ENCODE results near the gene C1QB. TPM values are rescaled to one million over a fixed set of nuclear protein-coding genes. Genes with fewer than 3 reads are reported as not detected.
"Not testable (repeated sequence)": the region's sequence is repeated elsewhere in the genome, so short reads cannot be mapped to it uniquely, and the experiment has no call there.

The C1QB gene
- total RNA-seq, 2 experiments from 2014 or later = not detected

GRCh38 chr1:22704440-22705067, 51.5 kb downstream of the C1QB start:
- peak; percentile 84 for DNase-seq
- Mint-ChIP-seq H3K27me3 (peaks cover 41% of the 10 kb centered on the region), H3K4me1 (peaks cover 9% of the 10 kb centered on the region), H3K4me3 (no peak overlapping the region), H3K9me3 (ENCODE audit: low read depth) (no peaks in the 10 kb centered on the region), H3K36me3 (no peaks in the 10 kb centered on the region), H3K27ac (no peak overlapping the region)
- ATAC-seq = peak; percentile 94
- CTCF ChIA-PET = interaction anchor here (0.6 to 3.1 kb wide), 27 partner anchors 9 to 607 kb away, joined by 3 to 19 read pairs (median 5); no protein-coding TSS in a partner anchor

- ATAC-seq = no peak
- CTCF ChIA-PET = interaction anchor here (1.2 to 3.1 kb wide), 7 partner anchors 14 to 258 kb away, joined by 5 to 19 read pairs (median 6); no protein-coding TSS in a partner anchor
- no peaks in the 10 kb centered on the region for H3K9me3 Mint-ChIP-seq (ENCODE audit: low read depth)
Measured at GRCh38 chr1:22705586-22705985, 52.5 kb downstream of the C1QB start.

GRCh38 chr1:22706100-22706499, 53.1 kb downstream of the C1QB start:
- H3K9me3 Mint-ChIP-seq (ENCODE audit: low read depth); H3K4me3 Mint-ChIP-seq; H3K36me3 Mint-ChIP-seq; DNase-seq; ATAC-seq; H3K27ac Mint-ChIP-seq: not testable (repeated sequence)
- Mint-ChIP-seq H3K4me1 (peaks cover 11% of the 10 kb centered on the region), H3K27me3 (peaks cover 41% of the 10 kb centered on the region)
- CTCF ChIA-PET = interaction anchor here (1.7 to 1.9 kb wide), 2 partner anchors 156 to 182 kb away, joined by 4 to 6 read pairs; no protein-coding TSS in a partner anchor

More at GRCh38 chr1:22705586-22705985, 52.5 kb downstream of the C1QB start:
- Mint-ChIP-seq H3K36me3 (no peaks in the 10 kb centered on the region), H3K4me3 (no peak overlapping the region), H3K27ac (no peak overlapping the region), H3K4me1 (peaks cover 11% of the 10 kb centered on the region), H3K27me3 (peaks cover 41% of the 10 kb centered on the region)
- no peak for DNase-seq

- CTCF ChIA-PET = interaction anchor here (1.0 kb wide), 1 partner anchor 109 kb away, joined by 3 read pairs; no protein-coding TSS in a partner anchor
- no peaks in the 10 kb centered on the region for H3K36me3 Mint-ChIP-seq
- DNase-seq (no peak), ATAC-seq (no peak)
- H3K27me3 Mint-ChIP-seq = peaks cover 61% of the 10 kb centered on the region
- no peak overlapping the region for H3K27ac Mint-ChIP-seq
- no peaks in the 10 kb centered on the region for H3K9me3 Mint-ChIP-seq (ENCODE audit: low read depth)
- H3K4me3 Mint-ChIP-seq = no peak overlapping the region
- peaks cover 26% of the 10 kb centered on the region for H3K4me1 Mint-ChIP-seq
Measured at GRCh38 chr1:22708777-22709176, 55.7 kb downstream of the C1QB start.

GRCh38 chr1:22709227-22709626, 56.2 kb downstream of the C1QB start:
- Mint-ChIP-seq H3K4me1 (peaks cover 26% of the 10 kb centered on the region), H3K4me3 (no peak overlapping the region), H3K9me3 (ENCODE audit: low read depth) (no peaks in the 10 kb centered on the region), H3K27me3 (peaks cover 64% of the 10 kb centered on the region), H3K27ac (no peak overlapping the region), H3K36me3 (no peaks in the 10 kb centered on the region)
- ATAC-seq (no peak), DNase-seq (no peak)
- CTCF ChIA-PET = no interaction called here

- ATAC-seq (peak; percentile 21), DNase-seq (no peak)
- no peaks in the 10 kb centered on the region for H3K9me3 Mint-ChIP-seq (ENCODE audit: low read depth)
- H3K4me3 Mint-ChIP-seq = no peak overlapping the region
- peaks cover 26% of the 10 kb centered on the region for H3K4me1 Mint-ChIP-seq
- CTCF ChIA-PET = no interaction called here
- no peaks in the 10 kb centered on the region for H3K36me3 Mint-ChIP-seq
- H3K27ac Mint-ChIP-seq = no peak overlapping the region
- peaks cover 68% of the 10 kb centered on the region for H3K27me3 Mint-ChIP-seq
Measured at GRCh38 chr1:22709891-22710700, 57.1 kb downstream of the C1QB start.

GRCh38 chr1:22710701-22711049, 57.6 kb downstream of the C1QB start, which contains the start of gene EPHB2:
Gene EPHB2, plus strand, starts transcription at chr1:22710839. Its CDS starts 144 bp downstream, at chr1:22710983.
- peak within 1 kb of the TSS; percentile 37 for H3K4me3 Mint-ChIP-seq
- H3K36me3 Mint-ChIP-seq = no peaks in the 10 kb centered on the region
- no peak for DNase-seq
- H3K9me3 Mint-ChIP-seq (ENCODE audit: low read depth) = no peaks in the 10 kb centered on the region
- H3K27me3 Mint-ChIP-seq = peaks cover 67% of the 10 kb centered on the region
- ATAC-seq = peak; percentile 67
- H3K4me1 Mint-ChIP-seq = peaks cover 26% of the 10 kb centered on the region
- CTCF ChIA-PET = no interaction called here
- no peak within 1 kb of the TSS for H3K27ac Mint-ChIP-seq

- CTCF ChIA-PET = interaction anchor here (1.6 kb wide), 1 partner anchor 8 kb away, joined by 4 read pairs; no protein-coding TSS in a partner anchor
- Mint-ChIP-seq H3K27me3 (peaks cover 63% of the 10 kb centered on the region), H3K4me1 (peaks cover 26% of the 10 kb centered on the region), H3K27ac (no peak overlapping the region), H3K36me3 (no peaks in the 10 kb centered on the region), H3K4me3 (no peak overlapping the region), H3K9me3 (ENCODE audit: low read depth) (no peaks in the 10 kb centered on the region)
- DNase-seq (no peak), ATAC-seq (peak; percentile 4)
Measured at GRCh38 chr1:22711071-22711470, 58.0 kb downstream of the C1QB start.

Small RNAs within 50 kb of the gene (microRNA-seq; reads per million reads assigned to microRNA genes)
- gene MIR6127 = not detected

Other genes starting within 250 kb of the C1QB start
- gene ZBTB40, start 201.4 kb upstream of the C1QB start, total RNA-seq = 10 to 100 TPM; 17.2 to 19.0 TPM
- gene EPHA8, start 89.7 kb upstream of the C1QB start, total RNA-seq = not detected
- gene C1QA, start 16.6 kb upstream of the C1QB start, total RNA-seq = not detected
- not detected for gene C1QC, start 9.6 kb upstream of the C1QB start, total RNA-seq
- under 1 TPM; 0.09 TPM for gene EPHB2, start 57.6 kb downstream of the C1QB start, total RNA-seq